Putamen (tissue), 1 donor: Measurements from ENCODE around the gene NAV1.
A peak's percentile ranks its signal among the peaks of the same experiment; 100 is the strongest.
"Not testable (repeated sequence)": the region's sequence is repeated elsewhere in the genome, so short reads cannot be mapped to it uniquely, and the experiment has no call there.

Experiments used
- DNase-seq: peaks from one replicate; pipeline ENCODE4 v3.0.0-alpha.2; 2016; ENCODE audit warnings: low spot score

Gene NAV1

DNA sequence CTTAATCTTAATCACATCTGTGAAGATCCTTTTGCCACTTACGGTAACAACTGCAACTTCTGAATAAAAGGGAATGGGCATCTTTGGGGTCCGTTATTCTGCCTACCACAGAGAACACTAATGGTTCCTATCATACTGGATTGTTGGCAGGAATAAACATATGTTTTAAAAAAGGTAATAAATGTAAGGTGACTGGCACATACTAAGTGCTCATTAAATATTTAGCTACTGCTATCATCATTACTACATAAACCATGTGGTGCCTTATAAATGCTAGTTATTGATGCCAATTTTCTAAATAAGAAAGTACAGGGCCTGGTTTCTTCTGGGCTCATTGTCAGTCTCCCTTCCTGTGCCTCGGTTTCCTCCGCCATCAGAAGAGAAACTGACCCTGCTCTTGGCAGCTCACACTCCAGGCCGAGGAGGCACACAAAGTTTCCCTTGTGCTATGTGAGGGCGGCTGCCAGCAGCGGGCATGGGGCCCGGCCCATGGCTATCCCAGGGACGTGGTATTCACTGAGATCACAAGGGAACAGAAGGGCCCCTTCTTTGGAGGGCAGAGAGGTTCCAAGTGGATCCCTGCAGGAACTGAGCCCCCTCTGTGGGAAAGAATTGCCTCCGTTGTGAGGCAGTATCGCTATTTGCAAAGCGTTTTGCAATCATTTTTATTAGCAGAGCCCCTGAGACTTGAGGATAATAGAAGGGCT is 26.2 kb downstream of the NAV1 start:
- DNase-seq: peak; percentile 96

DNA sequence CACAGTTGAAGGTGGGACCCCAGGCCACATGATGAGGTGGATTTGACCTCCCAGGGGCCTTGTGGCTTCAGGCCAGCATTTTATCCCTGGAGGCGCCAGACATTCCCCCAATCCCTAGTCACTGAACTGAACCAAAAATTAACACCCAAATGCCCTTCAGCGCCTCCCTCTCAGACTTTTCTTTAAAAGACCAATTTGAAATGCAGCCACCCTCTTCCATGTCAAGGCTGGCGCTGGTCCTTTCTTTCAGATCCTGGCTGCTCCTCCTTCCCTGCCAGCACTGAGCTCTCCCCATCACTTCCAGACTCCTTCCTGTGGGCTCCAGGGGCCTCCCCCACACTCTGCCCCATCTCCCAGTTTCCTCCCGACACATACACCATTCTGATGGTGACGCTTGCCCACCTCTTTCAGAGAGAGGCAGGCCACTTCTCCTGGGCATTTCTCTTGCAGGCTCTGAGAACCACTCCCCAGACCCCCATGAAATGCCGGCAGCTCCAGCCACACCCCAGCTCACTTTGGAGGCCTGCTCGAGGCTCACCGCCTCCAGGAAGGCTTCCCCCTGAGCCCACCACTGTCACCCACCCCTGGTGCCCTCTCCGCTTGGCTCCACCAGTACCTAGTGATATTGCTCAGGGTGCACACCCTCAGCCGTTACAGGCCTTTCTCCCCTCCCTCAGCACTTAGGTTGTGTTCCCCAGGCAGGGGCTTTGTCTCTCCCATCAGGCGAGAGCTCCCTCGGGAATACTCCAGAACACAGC is 27.0 kb downstream of the NAV1 start:
- peak; percentile 78 for DNase-seq

DNA sequence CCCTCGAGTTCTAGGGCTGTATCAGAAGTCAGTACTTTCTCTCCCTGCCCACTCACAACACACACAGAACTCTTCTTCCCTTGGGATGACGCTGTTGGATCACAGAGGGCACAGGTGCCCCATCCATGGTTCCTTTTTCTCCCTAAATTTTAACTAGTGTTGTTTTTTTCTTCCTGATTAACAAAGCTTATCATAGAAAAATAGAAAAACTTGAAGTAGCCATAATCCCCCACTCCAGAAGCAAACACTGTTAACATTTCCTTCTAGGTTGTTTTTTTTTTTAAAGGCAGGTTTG is 27.5 kb downstream of the NAV1 start:
- DNase-seq: no peak

DNA sequence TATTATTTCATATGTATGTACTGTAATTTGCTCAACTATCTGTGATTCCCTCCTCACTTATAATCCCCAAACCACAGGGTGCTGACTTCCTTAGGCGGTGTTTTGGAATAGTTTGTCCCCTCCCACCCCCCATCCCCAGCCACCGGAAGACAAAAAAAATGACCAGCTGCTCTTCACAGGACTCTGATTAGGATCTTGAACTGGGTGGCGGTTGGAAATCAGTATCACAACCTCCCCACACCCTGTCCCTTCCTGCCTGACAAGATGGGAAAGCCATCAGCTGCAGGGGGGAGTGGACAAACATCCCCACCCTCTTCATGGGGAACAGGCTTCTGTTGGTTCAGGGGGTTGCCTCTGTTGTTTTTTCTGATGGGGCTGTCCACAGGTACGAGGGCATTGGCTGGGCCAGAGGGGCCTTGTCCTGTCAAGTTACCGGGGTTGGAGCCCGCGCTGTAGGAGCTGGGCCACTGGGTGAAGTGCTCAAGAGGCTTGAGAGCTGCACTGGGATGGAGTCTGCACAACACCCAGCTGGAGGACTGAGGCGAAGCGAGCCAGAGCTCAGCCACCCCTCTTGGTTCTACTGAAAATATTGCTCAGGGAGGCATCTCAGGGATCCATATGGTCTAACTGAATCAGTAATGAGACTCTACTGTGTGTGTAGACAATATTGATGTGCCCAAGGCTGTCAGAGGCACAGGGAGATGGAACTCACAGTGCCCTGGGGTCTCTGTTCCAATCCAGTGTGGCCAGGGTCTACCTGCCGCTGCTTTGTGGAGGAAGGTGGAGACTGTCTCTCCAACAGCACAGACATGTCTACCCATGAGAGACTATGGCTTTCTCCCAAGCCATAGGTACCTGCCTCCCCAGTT is 28.2 kb downstream of the NAV1 start:
- DNase-seq: no peak

DNA sequence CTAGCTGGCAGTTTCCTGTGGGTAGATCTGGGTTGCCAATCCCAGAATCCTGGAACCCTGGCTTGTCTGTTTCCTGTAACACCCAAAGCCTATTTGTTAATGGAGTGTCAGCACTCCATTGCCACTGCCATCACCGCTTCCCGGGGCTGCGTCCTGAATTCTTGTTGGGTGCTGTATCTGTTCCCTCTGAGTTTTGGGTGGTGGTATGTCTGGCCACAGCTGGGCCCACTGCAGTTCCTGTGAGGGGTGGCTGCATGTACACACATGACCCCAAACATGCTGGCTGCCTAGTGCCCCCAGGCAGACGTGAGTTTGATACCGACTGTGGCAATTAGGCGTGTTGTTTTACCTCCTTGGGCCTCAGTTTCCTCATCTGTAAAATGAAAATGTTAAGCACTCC is 29.3 kb downstream of the NAV1 start:
- DNase-seq: no peak

DNA sequence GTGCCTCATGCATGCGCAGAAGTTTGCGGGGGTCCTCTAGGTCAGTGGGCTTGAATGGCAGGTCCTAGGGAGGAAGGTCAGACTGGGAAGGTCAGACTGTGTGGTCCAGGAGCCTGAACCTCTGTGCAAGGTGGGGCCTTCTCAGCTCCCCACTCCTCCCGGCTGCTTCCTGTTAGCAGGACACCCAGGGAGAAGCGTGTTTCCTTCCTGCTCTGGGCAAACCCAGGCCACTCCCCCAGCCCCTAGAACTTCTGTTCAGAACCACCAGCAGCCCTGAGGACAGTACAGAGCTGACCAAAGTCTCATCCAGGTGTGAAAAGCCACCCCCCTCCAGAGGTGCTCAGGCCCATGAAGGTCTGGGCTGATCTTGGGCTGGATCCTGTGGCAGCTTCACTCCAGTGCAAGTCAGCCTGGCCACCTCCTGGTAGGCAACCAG is 29.9 kb downstream of the NAV1 start:
- DNase-seq: no peak

DNA sequence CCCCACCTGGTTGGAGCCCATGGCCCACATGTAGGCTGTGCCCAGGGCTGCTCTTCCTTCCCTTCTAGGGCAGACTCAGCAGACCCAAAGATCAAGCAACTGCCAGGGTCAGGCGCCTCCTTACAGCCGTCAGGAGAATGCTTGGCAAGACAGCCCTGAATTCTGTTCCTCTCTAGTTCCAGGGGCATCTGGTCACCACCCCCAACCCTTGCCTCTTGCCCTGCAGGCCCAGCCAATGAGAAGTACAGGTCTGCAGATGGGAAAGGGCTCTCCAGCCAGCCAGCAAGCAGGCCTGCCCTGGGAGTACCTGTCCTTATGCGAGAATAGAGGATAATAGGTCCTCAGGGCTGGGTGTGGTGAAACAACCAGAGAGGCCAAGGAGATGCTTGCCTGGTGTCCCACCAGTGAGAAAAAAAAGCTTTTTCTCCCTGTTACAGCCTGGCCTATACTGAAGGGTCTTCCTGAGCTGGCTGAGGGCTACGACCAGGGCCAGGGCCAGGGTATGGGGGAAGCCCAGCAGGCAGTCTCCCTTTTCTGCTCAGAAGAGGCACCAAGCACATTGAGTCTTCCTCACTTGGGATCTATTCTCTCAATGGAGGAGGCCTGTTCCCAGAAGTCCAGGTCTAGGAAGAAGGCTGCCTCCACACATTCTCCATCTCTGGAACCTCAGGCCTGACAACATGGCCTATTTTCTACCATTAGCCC is 31.4 kb downstream of the NAV1 start:
- no peak for DNase-seq

DNA sequence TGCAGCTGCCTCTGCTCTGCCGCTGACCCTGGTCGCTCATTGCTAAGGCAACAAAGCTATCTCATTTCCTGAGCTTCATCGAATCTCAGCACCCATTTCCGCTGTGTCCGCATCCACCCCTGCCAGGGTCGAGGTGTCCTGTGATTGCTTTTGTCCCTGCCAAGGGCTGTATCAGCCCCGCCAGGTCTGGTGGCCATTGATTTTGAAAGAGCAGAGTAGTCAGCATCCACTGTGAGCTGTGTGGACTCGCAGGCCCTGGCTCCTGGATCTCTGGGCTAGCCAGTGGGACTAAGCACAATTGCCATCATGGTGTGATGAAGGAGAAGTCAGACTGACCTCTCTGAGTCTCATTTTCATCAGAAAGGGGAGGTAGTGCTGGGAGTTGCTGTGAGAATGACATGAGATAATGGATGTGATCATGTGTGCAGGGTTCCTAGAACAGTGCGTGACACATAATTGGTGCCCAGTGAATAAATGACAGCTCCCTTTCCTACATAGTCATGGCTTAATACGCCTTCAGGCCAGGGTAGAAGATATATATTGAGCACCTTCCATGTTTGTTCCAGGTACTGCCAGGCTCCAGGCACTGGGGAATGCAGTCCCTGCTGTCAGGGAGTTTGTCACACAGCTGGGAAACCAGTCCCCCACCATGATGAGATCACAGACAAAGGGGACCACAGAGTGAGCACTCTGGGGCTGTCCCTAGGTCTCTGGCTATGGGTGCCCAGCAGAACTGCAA is 32.1 kb downstream of the NAV1 start:
- DNase-seq: no peak

DNA sequence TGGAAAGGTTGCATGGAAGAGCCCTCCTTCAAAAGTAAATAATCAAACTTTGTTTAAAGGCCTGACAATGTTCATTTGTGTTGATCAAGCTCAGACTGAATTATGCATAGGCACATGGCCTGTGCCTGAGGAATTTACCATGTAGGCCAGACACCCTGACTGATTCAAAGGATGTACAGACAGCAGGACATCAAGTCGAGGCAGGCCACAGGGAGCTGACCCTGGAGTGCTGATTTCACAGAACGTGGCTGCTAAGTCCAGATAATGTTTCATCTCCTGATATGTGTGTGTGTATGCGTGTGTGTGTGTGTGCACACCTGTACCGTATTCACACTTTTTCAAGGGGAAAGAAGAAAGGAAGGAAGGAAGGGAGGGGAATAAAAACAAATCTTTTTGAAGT is 34.1 kb downstream of the NAV1 start:
- no peak for DNase-seq

DNA sequence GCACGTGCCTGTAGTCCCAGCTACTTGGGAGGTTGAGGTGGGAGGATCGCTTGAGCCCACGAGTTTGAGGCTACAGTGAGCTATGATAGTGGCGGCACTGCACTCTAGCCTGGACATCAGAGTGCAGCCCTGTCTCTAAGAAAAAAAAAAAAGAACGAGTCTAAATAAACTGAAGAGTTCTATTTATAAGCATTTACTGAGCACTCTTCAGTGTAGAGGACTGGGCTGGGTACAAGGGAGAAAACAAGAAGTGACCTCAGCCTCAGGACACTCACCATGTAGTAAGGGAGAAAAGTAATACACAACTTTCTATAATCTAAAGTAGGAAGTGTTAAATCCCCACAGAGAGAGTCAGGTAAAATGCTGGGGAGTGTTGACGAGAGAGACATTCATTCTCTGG is 35.0 kb downstream of the NAV1 start:
- no peak for DNase-seq

DNA sequence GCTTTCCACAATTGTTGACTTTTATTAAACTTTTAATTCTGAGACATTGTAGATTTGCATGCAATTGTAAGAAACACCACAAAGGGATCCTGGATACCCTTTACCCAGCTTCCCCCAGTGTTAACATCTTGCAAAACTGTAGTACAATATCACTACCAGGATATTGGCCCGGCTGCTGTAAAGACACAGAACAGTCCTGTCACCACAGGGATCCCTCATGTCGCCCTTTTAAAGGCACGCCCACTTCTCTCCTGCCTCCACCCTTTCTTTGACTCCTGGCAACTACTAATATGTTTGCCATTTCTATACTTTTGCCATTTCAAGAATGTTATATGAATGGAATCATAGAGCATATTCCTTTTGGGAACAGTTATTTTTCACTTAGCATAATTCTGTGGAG is 37.0 kb downstream of the NAV1 start:
- DNase-seq: no peak

DNA sequence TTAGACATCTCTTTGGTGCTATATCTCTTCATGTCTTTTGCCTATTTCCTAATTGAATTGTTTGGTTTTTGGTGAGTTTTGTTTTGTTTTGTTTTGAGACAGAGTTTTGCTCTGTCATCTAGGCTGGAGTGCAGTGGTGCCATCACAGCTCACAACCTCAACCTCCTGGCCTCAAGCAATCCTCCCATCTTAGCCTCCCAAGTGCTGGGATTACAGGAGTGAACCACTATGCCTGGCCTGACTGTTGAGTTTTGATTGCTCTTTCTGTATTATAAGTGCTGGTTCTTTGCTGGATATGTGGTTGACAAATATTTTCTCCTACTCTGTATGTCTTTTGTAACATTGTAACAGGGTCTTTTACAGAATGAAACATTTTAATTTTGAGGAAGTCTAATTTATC is 38.0 kb downstream of the NAV1 start:
- DNase-seq: no peak

DNA sequence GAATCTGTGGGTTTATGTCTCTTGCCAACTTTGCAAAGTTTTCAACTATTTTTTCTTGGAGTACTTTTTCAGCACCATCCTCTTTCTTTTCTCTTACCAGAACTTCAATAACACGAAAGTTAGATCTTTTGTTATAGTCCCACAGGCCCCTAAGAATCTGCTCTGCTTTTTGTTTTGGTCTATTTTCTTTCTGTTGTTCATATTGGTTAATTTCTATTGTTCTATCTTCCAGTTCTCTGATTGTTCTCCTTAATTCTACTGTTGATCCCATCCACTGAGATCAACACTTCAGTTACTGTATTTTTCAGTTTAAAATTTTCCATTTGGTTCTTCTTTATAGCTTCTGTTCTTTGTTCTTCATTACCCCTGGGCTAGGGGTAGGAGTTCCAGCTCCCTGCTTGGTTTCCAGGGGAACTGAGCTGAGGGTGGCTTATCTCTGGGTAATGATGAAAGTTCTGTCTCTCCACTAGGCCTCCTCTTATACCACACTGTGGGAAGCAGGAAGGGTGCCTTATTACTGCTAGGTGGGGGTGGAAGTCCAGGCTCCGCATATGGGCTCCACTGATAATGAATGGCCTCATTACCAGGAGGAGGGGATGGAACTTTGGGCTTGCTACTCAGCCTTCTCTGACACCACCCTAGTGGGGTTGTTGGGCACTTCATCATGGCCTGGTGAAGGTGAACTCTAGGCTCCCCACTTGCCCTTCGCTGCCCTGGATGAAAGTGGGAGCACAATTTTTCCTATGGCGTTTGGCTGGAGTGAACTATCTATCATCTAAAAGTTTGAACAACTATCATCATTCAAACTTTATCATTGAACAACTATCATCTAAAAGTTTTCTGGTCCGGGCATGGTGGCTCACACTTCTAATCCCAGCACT is 39.3 kb downstream of the NAV1 start:
- no peak for DNase-seq

DNA sequence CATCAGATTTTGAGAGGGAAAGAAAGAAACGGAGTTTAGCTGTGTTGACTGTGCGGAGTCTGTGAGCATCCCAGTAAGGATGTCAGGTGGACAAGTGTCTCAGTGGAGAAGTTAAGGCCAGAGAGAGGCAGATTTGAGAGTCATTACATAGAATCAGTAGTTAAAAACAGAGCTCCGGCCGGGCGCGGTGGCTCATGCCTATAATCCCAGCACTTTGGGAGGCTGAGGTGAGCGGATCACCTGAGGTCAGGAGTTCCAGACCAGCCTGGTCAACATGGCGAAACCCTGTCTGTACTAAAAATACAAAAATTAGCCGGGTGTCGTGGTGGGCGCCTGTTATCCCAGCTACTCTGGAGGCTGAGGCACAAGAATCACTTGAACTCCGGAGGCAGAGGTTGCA is 42.4 kb downstream of the NAV1 start:
- DNase-seq: not testable (repeated sequence)

DNA sequence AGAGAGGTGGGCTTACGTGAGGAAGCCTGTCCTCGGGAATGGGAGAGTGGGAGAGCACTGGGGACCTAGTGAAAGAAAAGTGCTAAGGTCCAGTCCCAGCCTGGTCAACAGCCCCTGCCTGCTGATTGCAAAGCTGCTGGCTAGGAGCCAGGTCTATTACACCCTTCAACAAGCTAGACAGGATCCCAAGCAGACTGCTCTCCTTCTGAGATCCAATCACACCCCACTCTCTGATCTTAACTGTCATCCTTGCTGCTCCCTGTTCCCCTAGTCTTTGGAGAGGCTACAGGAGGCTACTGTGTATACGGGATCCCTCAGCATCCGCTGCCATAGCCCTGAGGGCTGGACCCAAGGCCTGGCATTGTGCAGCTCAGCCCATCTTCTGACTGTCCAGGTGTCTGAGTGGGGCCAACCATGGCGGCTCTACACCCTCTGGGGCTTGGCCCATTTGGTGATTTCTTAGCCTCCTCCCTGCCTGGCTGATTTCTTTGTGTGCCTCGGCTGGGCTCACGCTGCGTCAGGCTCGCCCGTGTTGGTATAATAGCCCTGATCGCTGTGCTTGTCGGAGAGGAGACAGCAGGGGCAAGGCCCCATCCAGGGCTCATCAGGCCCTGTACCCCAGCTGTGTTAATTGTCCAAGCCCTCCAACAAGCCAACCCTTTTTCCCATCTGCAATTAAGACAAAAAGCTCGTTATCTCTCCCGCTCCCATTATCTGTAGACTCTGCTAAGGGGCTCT is 43.9 kb downstream of the NAV1 start:
- DNase-seq: no peak

DNA sequence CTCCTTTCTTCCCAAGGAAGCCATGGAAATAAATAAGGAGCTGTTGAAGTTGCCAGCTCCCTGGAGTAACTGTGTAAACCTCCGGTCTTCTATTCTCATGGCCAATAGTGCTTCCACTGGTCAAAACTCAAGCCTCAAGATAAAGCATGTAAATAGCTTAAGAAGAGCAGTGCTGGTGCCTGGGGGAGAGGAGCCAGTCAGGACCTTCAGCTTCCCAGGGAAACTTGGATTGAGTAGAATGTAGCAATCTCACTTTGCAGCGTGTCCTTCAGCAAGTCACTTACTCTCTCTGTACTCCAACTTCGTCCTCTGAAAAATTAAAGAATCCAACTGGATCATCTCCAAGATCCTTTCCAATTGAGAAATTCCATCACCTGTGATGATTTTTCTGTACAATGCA is 44.7 kb downstream of the NAV1 start:
- no peak for DNase-seq

DNA sequence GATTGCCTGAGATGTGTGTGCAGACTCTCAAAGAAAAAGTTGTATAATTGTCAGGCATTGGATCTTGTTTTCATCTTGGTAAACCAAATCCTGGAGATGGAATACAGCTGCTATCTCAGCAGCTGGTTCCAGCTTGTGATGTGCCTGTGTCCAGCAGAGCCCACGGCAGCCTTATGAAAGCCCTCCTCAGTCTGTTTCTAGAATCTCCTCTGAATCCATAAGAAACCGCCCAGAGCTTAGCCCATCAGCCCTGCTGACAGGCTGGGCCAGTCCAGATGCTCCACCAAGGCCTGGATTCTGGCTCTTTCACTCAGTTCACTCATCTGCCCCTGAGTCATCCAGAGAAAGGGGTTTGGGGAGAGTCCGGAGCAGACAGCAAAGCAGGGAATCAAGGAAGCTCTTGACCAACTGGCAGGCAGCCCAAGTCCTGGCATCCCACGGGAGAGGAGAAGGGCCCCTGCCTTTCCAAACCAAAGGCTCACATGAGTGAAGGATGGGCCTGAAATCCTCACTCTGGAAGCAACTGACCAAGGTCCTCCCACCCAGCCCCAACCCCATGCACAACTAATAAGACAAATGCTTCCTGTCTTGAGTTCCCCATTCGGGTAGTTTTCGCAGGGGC is 45.7 kb downstream of the NAV1 start:
- no peak for DNase-seq

DNA sequence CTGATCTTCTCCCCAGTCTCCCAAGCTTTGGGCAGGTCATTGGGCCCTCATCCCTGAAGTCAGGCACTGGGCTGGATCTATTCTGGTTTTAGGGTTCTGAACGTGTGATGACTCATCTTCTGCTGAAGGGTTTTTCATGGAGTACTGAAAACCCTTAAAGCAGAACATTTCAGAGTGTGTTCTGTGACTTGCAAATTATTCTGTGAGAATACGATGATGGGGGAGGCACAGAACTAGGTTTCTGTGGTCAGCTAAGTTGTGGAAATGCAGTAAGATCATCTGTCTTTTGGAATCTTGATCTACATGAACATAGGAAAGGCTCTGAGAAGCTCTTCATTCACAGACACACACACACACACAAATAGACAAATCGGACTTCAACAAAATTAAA is 46.2 kb downstream of the NAV1 start:
- DNase-seq: no peak

DNA sequence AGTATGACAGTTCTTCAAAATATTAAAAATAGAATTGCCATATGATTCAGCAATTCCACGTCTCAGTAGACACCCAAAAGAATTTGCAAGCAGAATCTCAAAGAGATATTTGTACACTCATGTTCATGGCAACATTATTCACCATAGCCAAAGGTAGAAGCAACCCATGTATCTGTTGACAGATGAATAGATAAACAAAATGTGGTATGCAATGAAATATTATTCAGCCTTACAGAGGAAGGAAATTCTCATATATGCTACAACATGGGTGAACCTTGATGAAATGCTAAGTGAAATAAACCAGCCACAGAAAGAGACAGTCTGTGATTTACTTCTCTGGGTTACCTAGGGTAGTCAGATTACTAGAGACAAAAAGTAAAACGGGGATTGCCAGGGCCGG is 47.0 kb downstream of the NAV1 start:
- DNase-seq: no peak

DNA sequence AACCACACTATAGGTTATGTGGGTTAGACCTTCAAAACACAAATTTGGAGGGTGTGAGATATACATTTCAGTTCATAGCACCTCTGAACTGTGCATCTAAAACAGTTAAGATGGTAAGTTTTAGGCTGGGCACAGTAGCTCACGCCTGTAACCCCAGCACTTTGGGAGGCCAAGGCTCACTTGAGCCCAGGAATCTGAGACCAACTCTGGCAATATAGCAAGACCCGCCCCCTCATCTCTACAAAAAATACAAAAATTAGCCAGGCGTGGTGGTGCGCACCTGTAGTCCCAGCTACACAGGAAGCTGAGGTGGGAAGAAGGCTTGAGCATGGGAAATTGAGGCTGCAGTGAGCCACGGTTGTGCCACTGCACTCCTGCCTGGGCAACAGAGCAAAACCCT is 47.9 kb downstream of the NAV1 start:
- DNase-seq: no peak
